WTC11 (cell line): ENCODE measurements around the gene MIER3. TPM values are rescaled to one million over a fixed set of nuclear protein-coding genes. Genes with fewer than 3 reads are reported as not detected.
A peak's percentile ranks its signal among the peaks of the same experiment; 100 is the strongest.

ENCODE experiments used
- ATAC-seq: fragments of 200-7000 bp; cut with Tn5 transposase; 2 replicates; pipeline ENCODE4 v1.10.0; 2021; ENCODE audit warnings: mild to moderate bottlenecking, moderate library complexity
- CTCF ChIA-PET: fragments of 300-600 bp; sonication (Branson Sonifier 250); formaldehyde crosslinking; loops from one replicate; lab custom pipeline; 2021; ENCODE audit warnings: antibody characterized with exemption; lab: Charles Lee
- POLR2A ChIA-PET: fragments of 350-600 bp; sonication (Branson Sonifier 250); formaldehyde crosslinking; loops from one replicate; lab custom pipeline; 2021; ENCODE audit warnings: antibody characterized with exemption; lab: Charles Lee
- DNase-seq: peaks from one replicate; pipeline ENCODE4 v3.0.0; 2021; ENCODE audit warnings: low spot score
- H3K27ac Mint-ChIP-seq: 2 replicates; pipeline ENCODE4 v1.8.0; 2021; ENCODE audit warnings: mixed read lengths
- H3K27me3 Mint-ChIP-seq: 2 replicates; pipeline ENCODE4 v1.8.0; 2021; ENCODE audit warnings: low read depth, mild to moderate bottlenecking, moderate library complexity, mixed read lengths
- H3K36me3 Mint-ChIP-seq: 2 replicates; pipeline ENCODE4 v1.8.0; 2021; ENCODE audit warnings: mixed read lengths
- H3K4me1 Mint-ChIP-seq: 2 replicates; pipeline ENCODE4 v1.8.0; 2022; ENCODE audit warnings: mixed read lengths
- H3K4me3 Mint-ChIP-seq: 2 replicates; pipeline ENCODE4 v1.8.0; 2021; ENCODE audit warnings: mild to moderate bottlenecking, moderate library complexity, mixed read lengths
- H3K9me3 Mint-ChIP-seq: 2 replicates; pipeline ENCODE4 v1.8.0; 2021; ENCODE audit warnings: mixed read lengths
- ARID4B ChIP-seq: sonication (generic); formaldehyde crosslinking; IDR thresholded peaks from 2 replicates; pipeline ENCODE4 v1.8.0; 2023; ENCODE audit warnings: missing genetic modification reagents, mild to moderate bottlenecking, borderline replicate concordance
- CTCF ChIP-seq: fragments of 200-600 bp; IDR thresholded peaks from 2 replicates; pipeline ENCODE4 v1.8.0; 2022; ENCODE audit warnings: antibody characterized with exemption
- ETV6 ChIP-seq: sonication (generic); formaldehyde crosslinking; IDR thresholded peaks from 2 replicates; pipeline ENCODE4 v1.8.1; 2022; ENCODE audit warnings: mild to moderate bottlenecking, missing genetic modification reagents
- HMGA2 ChIP-seq: fragments of 250-450 bp; sonication (Bioruptor Pico); IDR thresholded peaks from 2 replicates; pipeline ENCODE4 v1.4.0; 2021; ENCODE audit warnings: mild to moderate bottlenecking, moderate library complexity
- MYBL2 ChIP-seq: sonication (generic); formaldehyde crosslinking; IDR thresholded peaks from 2 replicates; pipeline ENCODE4 v1.8.1; 2023; ENCODE audit warnings: mild to moderate bottlenecking, moderate library complexity, missing genetic modification reagents
- NFYB ChIP-seq: sonication (generic); formaldehyde crosslinking; conservative IDR thresholded peaks from 2 replicates; pipeline ENCODE4 v1.8.0; 2022; ENCODE audit warnings: low read depth, missing genetic modification reagents
- NR2C2 ChIP-seq: sonication (generic); formaldehyde crosslinking; IDR thresholded peaks from 2 replicates; pipeline ENCODE4 v1.8.0; 2022; ENCODE audit warnings: mild to moderate bottlenecking, missing genetic modification reagents
- RORB ChIP-seq: fragments of 250-450 bp; sonication (Bioruptor Pico); IDR thresholded peaks from 2 replicates; pipeline ENCODE4 v1.9.0; 2021; ENCODE audit warnings: mild to moderate bottlenecking
- SOX15 ChIP-seq: fragments of 250-450 bp; sonication (Bioruptor Pico); IDR thresholded peaks from 2 replicates; pipeline ENCODE4 v1.9.0; 2021; ENCODE audit warnings: mild to moderate bottlenecking
- USF1 ChIP-seq: sonication (generic); formaldehyde crosslinking; IDR thresholded peaks from 2 replicates; pipeline ENCODE4 v1.8.0; 2022; ENCODE audit warnings: mild to moderate bottlenecking, missing genetic modification reagents
- total RNA-seq: library from RNA; stranded (reverse); gene quantifications from 3 replicates; pipeline ENCODE4 v1.2.3, GENCODE V29; 2021
- TF ChIP-seq, protein P1 (sequence below): fragments of 250-450 bp; sonication (Bioruptor Pico); IDR thresholded peaks from 2 replicates; pipeline ENCODE4 v1.8.0; 2021; ENCODE audit warnings: mild to moderate bottlenecking
- TF ChIP-seq, protein P2 (sequence below): fragments of 250-450 bp; sonication (Bioruptor Pico); conservative IDR thresholded peaks from 2 replicates; pipeline ENCODE4 v1.9.0; 2021; ENCODE audit warnings: mild to moderate bottlenecking
- TF ChIP-seq, protein P3 (sequence below): fragments of 250-450 bp; sonication (Bioruptor Pico); IDR thresholded peaks from 2 replicates; pipeline ENCODE4 v1.9.0; 2021; ENCODE audit warnings: mild to moderate bottlenecking

The MIER3 gene
- total RNA-seq, 1 experiment from 2014 or later: 27.8 TPM

- TF ChIP-seq NFYB (no peak), CTCF (no peak), ETV6 (CRISPR knock-in tag) (no peak), MYBL2 (CRISPR knock-in tag) (no peak)
- TF ChIP-seq, protein P1, sequence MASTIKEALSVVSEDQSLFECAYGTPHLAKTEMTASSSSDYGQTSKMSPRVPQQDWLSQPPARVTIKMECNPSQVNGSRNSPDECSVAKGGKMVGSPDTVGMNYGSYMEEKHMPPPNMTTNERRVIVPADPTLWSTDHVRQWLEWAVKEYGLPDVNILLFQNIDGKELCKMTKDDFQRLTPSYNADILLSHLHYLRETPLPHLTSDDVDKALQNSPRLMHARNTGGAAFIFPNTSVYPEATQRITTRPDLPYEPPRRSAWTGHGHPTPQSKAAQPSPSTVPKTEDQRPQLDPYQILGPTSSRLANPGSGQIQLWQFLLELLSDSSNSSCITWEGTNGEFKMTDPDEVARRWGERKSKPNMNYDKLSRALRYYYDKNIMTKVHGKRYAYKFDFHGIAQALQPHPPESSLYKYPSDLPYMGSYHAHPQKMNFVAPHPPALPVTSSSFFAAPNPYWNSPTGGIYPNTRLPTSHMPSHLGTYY (CRISPR knock-in tag): no peak
- TF ChIP-seq, protein P2, sequence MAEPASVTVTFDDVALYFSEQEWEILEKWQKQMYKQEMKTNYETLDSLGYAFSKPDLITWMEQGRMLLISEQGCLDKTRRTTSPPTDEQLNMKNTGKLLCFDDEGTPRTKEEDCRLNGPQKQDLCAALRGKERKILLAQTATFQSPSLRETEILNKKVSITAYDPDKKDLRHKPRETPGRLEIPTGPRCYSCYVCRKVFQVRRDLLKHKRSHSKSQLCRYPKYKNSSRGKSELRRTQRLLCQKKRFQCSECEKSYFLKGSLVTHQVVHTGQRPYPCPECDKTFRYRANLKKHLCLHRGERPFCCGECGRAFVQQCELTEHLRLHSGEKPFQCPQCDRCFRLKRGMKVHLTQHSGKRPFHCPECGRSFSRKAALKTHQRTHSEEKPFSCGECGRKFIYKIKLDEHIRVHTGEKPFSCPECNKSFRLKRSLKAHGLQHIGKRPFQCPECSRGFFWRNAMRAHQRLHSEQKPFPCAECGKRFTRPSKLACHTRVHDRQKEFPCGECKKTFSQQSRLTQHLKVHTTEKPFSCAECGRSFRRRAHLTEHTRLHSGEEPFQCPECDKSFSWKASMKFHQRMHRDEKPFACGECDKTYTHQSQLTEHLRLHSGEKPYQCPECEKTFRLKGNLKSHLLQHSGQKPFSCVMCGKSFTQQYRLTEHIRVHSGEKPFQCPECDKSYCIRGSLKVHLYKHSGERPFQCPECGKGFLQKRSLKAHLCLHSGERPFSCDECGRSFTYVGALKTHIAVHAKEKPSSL: no peak
- TF ChIP-seq, all 79 proteins: peak for 0
- Mint-ChIP-seq H3K36me3 (peaks cover 6% of the 10 kb centered on the region), H3K27ac (no peak overlapping the region), H3K4me1 (peaks cover 26% of the 10 kb centered on the region), H3K27me3 (no peaks in the 10 kb centered on the region; the same call in 1 of the 2 replicates), H3K4me3 (no peak overlapping the region), H3K9me3 (no peaks in the 10 kb centered on the region)
- ATAC-seq (no peak), DNase-seq (no peak)
- ChIA-PET POLR2A (no interaction called here), CTCF (interaction anchor here (1.3 kb wide), 1 partner anchor 223 kb away, joined by 9 read pairs; no protein-coding TSS in a partner anchor)
Measured at GRCh38 chr5:56914678-56915077, 37.2 kb downstream of the MIER3 start.

DNA sequence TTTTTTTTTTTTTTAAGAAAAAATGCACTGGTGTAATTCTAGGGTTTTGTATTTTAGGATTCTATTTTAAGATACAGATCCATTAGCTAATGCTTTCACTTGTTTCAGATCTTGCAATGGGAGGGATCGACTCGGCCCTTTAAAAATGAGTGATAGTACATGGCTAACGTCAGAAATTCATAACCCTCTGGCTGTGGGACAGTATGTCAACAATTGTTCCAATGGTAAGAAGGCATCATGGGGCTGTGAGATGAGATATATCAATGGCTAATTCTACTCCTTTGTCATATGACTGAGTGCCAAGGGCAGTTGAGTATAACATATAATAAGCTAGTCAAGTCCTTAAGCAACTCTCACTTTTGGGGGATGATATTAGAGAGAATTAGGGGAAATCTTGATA, 38.2 kb downstream of the MIER3 start:
- Mint-ChIP-seq H3K27me3 (no peaks in the 10 kb centered on the region; the same call in 1 of the 2 replicates), H3K36me3 (peaks cover 6% of the 10 kb centered on the region), H3K27ac (no peak overlapping the region), H3K4me3 (no peak overlapping the region), H3K9me3 (no peaks in the 10 kb centered on the region), H3K4me1 (peaks cover 29% of the 10 kb centered on the region)
- ATAC-seq: no peak
- ChIA-PET CTCF (no interaction called here), POLR2A (interaction anchor here (0.6 kb wide), 1 partner anchor 19 kb away, joined by 3 read pairs; no protein-coding TSS in a partner anchor)
- DNase-seq: no peak
- TF ChIP-seq SOX15 (CRISPR knock-in tag) (no peak), USF1 (no peak), NFYB (no peak)
- TF ChIP-seq, protein P1 (CRISPR knock-in tag): no peak

- TF ChIP-seq ARID4B (CRISPR knock-in tag) (0 out of 2 replicates have a peak, but pooled peaks have one; percentile 40), USF1 (peak; percentile 43; the same call in 1 of the 2 replicates), RORB (CRISPR knock-in tag) (no peak), HMGA2 (peak; percentile 25; the same call in 1 of the 2 replicates), NR2C2 (CRISPR knock-in tag) (no peak)
- TF ChIP-seq, protein P3, sequence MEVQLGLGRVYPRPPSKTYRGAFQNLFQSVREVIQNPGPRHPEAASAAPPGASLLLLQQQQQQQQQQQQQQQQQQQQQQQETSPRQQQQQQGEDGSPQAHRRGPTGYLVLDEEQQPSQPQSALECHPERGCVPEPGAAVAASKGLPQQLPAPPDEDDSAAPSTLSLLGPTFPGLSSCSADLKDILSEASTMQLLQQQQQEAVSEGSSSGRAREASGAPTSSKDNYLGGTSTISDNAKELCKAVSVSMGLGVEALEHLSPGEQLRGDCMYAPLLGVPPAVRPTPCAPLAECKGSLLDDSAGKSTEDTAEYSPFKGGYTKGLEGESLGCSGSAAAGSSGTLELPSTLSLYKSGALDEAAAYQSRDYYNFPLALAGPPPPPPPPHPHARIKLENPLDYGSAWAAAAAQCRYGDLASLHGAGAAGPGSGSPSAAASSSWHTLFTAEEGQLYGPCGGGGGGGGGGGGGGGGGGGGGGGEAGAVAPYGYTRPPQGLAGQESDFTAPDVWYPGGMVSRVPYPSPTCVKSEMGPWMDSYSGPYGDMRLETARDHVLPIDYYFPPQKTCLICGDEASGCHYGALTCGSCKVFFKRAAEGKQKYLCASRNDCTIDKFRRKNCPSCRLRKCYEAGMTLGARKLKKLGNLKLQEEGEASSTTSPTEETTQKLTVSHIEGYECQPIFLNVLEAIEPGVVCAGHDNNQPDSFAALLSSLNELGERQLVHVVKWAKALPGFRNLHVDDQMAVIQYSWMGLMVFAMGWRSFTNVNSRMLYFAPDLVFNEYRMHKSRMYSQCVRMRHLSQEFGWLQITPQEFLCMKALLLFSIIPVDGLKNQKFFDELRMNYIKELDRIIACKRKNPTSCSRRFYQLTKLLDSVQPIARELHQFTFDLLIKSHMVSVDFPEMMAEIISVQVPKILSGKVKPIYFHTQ (CRISPR knock-in tag): 0 out of 2 replicates have a peak, but pooled peaks have one; percentile 84
- TF ChIP-seq, all 79 proteins: peak for 4
- peaks cover 28% of the 10 kb centered on the region for H3K4me1 Mint-ChIP-seq
- no peaks in the 10 kb centered on the region for H3K9me3 Mint-ChIP-seq
- peaks cover 6% of the 10 kb centered on the region for H3K36me3 Mint-ChIP-seq
- ATAC-seq: peak; percentile 4
- H3K27me3 Mint-ChIP-seq: no peaks in the 10 kb centered on the region; the same call in 1 of the 2 replicates
- ChIA-PET POLR2A (interaction anchor here (0.5 to 2.6 kb wide), 12 partner anchors 8 to 357 kb away, joined by 3 to 29 read pairs (median 4); partner anchors contain the start of gene GPBP1), CTCF (interaction anchor here (1.0 to 3.3 kb wide), 6 partner anchors 10 to 640 kb away, joined by 3 to 22 read pairs (median 6); no protein-coding TSS in a partner anchor)
- H3K27ac Mint-ChIP-seq: peak overlapping the region; percentile 97
- H3K4me3 Mint-ChIP-seq: peak overlapping the region; percentile 79
- peak; percentile 28 for DNase-seq
Measured at GRCh38 chr5:56910210-56910965, 41.5 kb downstream of the MIER3 start.
